ENCODE measurements around the gene BRI3BP. TPM values are rescaled to one million over a fixed set of nuclear protein-coding genes. Genes with fewer than 3 reads are reported as not detected.

BRI3BP gene
- total RNA-seq, 1 donor from 2014 or later, result 18.1 TPM

- H3K36me3 Mint-ChIP-seq, result no peaks in the 10 kb centered on the region
These were observed 71.8 kb downstream of the BRI3BP start, which contains the start of gene AACS for GRCh38 chr12:125065021-125065918. Gene AACS, plus strand, starts transcription at chr12:125065435. Its CDS starts 150 bp downstream, at chr12:125065585.

GRCh38 chr12:125065919-125066570, 72.6 kb downstream of the BRI3BP start:
- Mint-ChIP-seq H3K9me3 (no peaks in the 10 kb centered on the region), H3K4me3 (peak overlapping the region; percentile 85), H3K27me3 (peaks cover 4% of the 10 kb centered on the region), H3K27ac (peak overlapping the region; percentile 9), H3K36me3 (no peaks in the 10 kb centered on the region), H3K4me1 (ENCODE audit: unreplicated experiment) (peaks cover 15% of the 10 kb centered on the region)
- no peak for TF ChIP-seq CTCF (conservative IDR thresholded peaks at IDR 0.05)
- no peak for DNase-seq (ENCODE audit: extremely low spot score, unreplicated experiment)

More at GRCh38 chr12:125065021-125065918, 71.8 kb downstream of the BRI3BP start, which contains the start of gene AACS:
- DNase-seq (ENCODE audit: extremely low spot score, unreplicated experiment), result peak; percentile 82
- Mint-ChIP-seq H3K4me3 (peak within 1 kb of the TSS; percentile 85), H3K9me3 (no peaks in the 10 kb centered on the region), H3K27me3 (peaks cover 4% of the 10 kb centered on the region), H3K27ac (peak within 1 kb of the TSS; percentile 50), H3K4me1 (ENCODE audit: unreplicated experiment) (peaks cover 14% of the 10 kb centered on the region)
- no peak for TF ChIP-seq CTCF (conservative IDR thresholded peaks at IDR 0.05)

GRCh38 chr12:125068391-125068790, 74.9 kb downstream of the BRI3BP start:
- peaks cover 3% of the 10 kb centered on the region for H3K27me3 Mint-ChIP-seq
- DNase-seq (ENCODE audit: extremely low spot score, unreplicated experiment), result no peak
- no peak overlapping the region for H3K27ac Mint-ChIP-seq
- H3K36me3 Mint-ChIP-seq, result peaks cover 4% of the 10 kb centered on the region
- H3K4me1 Mint-ChIP-seq (ENCODE audit: unreplicated experiment), result peaks cover 15% of the 10 kb centered on the region
- peak overlapping the region; percentile 66 for H3K4me3 Mint-ChIP-seq
- H3K9me3 Mint-ChIP-seq, result no peaks in the 10 kb centered on the region
- TF ChIP-seq CTCF (conservative IDR thresholded peaks at IDR 0.05), result no peak

- H3K36me3 Mint-ChIP-seq, result peaks cover 9% of the 10 kb centered on the region
- no peak for DNase-seq (ENCODE audit: extremely low spot score, unreplicated experiment)
- H3K4me1 Mint-ChIP-seq (ENCODE audit: unreplicated experiment), result peaks cover 15% of the 10 kb centered on the region
- H3K27ac Mint-ChIP-seq, result no peak overlapping the region
- no peaks in the 10 kb centered on the region for H3K27me3 Mint-ChIP-seq
- H3K4me3 Mint-ChIP-seq, result no peak overlapping the region
- no peaks in the 10 kb centered on the region for H3K9me3 Mint-ChIP-seq
- no peak for TF ChIP-seq CTCF (conservative IDR thresholded peaks at IDR 0.05)
These were observed 76.2 kb downstream of the BRI3BP start for GRCh38 chr12:125069616-125070015.

GRCh38 chr12:125070112-125070511, 76.7 kb downstream of the BRI3BP start:
- peaks cover 10% of the 10 kb centered on the region for H3K4me1 Mint-ChIP-seq (ENCODE audit: unreplicated experiment)
- peaks cover 9% of the 10 kb centered on the region for H3K36me3 Mint-ChIP-seq
- H3K4me3 Mint-ChIP-seq, result no peak overlapping the region
- TF ChIP-seq CTCF (conservative IDR thresholded peaks at IDR 0.05), result no peak
- no peak overlapping the region for H3K27ac Mint-ChIP-seq
- no peak for DNase-seq (ENCODE audit: extremely low spot score, unreplicated experiment)
- no peaks in the 10 kb centered on the region for H3K9me3 Mint-ChIP-seq
- no peaks in the 10 kb centered on the region for H3K27me3 Mint-ChIP-seq
